Stimulated activated CD4-positive, alpha-beta T cell treated with anti-CD3 and anti-CD28 coated beads, Interleukin-1b, Interleukin-23, amount 100 ng/mL, for 24 hours (primary cell): ENCODE data around the gene KLF2.

Experiments used
- DNase-seq, 4 experiments: peaks; one replicate each; pipeline ENCODE4 v3.0.0-alpha.2; 2020; ENCODE audit warnings: low read depth in 4 of 4, low spot score in 1 of 4

KLF2 gene

DNA sequence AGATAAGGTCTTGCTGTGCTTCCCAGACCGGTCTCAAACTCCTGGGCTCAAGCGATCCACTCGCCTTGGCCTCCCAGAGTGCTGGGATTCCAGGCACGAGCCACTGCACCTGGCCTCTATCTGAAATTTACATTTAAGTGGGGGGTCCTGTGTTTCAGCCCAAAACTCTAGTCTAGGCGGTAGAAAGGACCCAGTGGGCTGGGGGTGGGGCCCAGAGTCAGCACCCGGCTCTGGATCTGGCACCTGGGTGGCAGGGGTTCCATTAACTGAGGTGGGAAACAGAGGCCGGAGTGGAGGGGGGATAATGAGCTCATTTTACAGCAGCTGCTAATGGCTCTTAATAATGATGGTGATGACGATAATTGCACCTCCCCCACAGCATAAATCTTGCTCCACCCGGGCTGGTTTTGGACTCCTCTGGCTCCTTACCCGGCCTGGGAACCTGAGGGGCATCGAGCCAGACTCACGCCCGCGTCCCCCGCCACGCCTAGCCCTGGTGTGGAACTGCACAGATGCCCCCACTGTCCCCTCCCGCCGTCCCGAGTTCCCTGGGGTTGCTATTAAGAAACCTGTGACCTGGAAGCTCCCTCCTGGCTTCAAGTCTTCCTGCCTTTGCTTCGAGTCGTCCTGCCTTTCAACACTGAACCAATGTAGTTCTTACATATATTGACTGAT is 17.8 kb upstream of the KLF2 start:
- no peak for DNase-seq

DNA sequence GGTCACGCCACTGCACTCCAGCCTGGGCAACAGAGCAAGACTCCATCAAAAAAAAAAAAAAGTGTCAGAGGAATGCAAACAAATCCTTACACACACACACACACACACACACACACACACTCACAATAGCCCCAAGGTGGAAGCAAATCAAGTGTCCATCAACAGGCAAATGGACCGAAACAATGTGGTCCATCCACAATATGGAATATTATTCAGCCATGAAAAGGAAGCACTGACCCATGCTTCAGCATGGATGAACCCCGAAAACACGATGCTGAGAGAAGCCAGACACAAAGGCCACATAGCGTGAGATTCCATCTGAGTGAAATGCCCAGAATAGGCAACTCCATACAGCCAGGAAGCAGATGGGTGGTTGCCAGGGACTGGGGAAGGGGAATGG is 16.5 kb upstream of the KLF2 start:
- DNase-seq: no peak

DNA sequence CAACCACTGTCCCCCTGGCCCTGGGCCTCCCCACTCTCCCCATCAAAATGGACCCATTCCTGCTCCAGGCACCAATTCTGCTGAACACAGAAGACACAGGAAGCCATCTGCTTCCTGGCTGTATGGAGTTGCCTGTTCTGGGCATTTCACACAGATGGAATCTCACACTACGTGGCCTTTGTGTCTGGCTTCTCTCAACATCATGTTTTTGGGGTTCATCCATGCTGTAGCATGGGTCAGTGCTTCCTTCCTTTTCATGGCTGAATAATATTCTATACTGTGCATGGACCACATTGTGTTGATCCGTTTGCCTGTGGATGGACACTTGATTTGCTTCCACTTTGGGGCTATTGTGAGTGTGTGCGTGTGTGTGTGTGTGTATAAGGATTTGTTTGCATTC is 15.0 kb upstream of the KLF2 start:
- DNase-seq: no peak

DNA sequence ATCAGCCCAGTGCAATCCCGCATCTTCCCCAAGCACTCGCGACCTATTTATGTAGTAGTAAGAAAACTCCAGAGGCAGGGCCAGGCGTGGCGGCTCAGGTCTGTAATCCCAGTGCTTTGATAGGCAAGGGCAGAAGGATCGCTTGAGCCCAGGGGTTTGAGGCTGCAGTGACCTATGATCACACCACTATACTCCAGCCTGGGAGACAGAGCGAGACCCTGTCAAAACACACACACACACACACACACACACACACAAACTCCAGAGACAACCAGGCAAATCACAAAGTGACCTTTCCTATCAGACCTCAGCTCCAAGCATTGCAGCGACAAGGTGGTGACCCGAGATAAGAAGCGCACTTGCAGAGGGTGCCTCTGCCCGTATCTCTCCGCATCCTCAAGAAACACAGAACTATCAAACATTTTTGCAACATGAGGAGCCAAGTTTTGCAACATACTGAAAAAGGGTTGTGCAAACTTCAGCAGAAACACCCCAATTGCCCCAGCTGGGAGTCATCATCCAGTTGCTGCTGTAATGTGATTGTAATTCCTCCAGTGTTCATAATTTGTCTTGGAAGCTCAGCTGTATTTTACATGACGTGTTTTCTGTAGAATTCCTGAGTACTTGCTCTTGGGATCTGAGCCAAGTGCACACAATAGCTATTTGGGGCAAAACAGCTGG is 8.7 kb upstream of the KLF2 start:
- DNase-seq: no peak

DNA sequence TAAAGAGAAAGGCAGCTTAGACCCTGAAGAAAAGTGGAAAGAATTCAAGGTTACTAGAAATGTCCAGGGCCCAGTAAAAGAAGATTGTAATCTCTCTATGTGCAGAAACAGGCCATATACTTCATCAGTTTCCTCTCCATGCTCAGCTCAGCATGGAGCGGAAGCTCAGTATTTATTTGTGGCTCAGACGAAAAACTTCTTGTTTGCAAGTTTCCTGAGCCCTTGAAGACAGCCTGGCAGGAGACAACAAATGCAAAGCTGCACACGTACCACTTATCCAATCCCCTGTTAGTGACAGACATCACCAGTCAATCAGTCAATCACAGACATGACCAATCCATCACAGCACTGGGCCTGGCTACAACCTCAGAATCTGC is 8.1 kb upstream of the KLF2 start:
- no peak for DNase-seq

DNA sequence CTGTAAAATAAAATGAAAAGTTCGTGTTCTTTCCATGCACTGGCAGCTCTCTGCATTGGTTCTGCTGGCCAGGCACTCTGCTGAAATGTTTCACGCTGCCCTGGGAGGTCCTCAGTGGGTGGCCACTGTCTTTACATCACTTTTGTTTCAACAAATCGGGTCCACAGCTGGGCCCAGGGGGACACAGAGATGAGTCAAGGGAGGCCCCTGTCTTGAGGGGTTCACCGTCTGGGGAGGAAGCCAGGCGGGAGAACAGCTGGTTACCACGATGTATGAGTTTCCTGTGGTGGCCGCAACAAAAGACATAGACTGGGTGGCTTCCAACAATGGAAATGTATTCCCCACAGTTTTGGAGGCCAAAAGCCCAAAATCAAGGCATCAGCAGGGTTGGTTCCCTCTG is 5.1 kb upstream of the KLF2 start:
- no peak for DNase-seq

DNA sequence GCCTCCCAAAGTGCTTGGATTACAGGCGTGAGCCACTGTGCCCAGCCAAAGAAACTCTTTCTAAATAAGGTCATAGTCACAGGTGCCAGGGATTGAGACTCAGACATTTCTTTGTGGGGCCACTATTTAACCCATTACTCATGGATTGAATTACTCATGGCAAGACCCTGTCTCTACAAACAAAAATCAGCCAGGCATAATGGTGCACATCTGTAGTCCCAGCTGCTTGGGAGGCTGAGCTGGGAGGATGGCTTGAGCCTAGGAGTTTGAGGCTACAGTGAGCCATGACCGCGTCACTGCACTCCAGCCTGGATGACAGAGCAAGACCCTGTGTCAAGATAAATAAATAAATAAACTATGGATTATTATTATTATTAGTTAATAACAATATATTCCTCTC is 3.6 kb upstream of the KLF2 start:
- DNase-seq: no peak

DNA sequence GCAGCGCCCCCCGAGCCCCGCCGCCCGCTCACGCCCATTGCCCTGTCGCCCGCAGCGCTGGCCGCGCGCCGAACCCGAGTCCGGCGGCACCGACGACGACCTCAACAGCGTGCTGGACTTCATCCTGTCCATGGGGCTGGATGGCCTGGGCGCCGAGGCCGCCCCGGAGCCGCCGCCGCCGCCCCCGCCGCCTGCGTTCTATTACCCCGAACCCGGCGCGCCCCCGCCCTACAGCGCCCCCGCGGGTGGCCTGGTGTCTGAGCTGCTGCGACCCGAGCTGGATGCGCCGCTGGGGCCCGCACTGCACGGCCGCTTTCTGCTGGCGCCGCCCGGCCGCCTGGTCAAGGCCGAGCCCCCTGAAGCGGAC is 518 bp downstream of the KLF2 start:
- no peak for DNase-seq

DNA sequence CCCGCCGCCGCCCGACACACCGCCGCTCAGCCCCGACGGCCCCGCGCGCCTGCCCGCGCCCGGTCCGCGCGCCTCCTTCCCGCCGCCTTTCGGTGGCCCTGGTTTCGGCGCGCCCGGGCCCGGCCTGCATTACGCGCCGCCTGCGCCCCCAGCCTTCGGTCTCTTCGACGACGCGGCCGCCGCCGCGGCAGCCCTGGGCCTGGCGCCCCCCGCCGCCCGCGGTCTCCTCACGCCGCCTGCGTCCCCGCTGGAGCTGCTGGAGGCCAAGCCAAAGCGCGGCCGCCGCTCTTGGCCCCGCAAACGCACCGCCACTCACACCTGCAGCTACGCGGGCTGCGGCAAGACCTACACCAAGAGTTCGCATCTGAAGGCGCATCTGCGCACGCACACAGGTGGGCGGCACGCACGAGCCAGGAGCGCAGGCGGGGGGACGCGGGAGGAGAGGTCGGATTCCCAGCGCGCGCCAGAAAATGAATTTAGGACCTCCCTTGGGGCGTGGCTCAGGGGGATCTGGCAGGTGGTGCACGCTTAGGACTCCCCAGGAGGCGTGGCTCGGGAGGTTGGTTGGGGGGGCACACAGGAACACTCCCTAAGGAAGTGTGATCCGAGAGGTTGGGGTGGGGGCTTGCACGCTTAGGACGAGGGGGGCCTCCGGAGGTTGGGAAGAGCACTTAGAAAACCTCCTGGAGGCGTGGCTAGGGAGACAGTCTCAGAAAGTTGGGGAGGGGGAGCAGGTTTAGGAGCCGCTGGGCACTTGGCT is 1.2 kb downstream of the KLF2 start:
- no peak for DNase-seq

DNA sequence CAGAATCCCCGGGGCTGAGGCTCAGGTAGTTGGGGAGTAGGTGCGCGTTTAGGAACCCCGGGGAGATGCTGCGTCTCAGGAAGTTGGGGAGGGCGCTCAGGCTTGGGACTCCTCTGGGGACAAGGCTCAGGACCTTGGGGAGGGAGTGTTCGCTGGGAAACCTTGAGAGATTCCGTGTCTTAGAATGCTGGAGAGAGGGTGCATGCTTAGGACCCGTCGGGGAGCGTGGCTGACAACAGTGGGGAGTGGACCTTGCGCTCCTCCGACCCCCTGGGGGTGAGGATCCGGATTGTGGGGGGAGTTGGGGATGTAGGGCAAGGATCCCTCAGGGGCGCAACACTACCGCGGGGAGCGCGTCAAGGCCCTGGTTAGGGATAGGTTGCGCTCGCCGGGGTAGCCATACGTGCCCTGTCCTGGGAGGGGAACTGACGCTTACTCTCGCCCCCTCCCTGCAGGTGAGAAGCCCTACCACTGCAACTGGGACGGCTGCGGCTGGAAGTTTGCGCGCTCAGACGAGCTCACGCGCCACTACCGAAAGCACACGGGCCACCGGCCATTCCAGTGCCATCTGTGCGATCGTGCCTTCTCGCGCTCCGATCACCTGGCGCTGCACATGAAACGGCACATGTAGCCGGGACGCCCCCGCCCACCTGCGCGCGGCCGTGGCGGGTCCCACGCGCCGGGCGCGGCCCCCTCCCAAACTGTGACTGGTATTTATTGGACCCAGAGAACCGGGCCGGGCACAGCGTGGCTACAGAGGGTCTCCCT is 2.0 kb downstream of the KLF2 start:
- no peak for DNase-seq

DNA sequence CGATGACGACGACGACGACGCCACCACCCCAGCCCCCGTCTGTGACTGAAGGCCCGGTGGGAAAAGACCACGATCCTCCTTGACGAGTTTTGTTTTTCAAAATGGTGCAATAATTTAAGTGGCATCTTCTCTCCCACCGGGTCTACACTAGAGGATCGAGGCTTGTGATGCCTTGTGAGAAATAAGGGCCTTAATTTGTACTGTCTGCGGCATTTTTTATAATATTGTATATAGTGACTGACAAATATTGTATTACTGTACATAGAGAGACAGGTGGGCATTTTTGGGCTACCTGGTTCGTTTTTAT is 2.5 kb downstream of the KLF2 start:
- no peak for DNase-seq

DNA sequence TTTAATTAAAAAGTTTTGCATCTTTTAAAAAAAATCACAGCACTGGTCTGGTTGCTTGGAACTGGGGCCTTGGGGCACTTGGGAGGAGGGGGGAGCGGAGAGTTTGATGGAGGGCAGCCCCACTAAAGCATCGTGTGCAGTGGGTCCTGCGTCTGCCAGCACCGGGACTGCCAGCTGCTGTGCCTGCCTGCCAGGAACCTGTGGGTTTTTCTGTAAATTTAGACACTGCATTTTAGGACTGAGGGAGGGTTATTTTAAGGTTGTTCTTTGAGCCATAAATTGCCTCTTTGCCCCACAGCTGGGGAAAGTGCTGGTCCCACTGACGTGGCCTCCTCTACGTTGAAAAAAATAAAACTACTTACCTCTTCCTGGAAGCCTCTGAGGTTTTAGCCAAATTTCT is 2.9 kb downstream of the KLF2 start:
- no peak for DNase-seq

DNA sequence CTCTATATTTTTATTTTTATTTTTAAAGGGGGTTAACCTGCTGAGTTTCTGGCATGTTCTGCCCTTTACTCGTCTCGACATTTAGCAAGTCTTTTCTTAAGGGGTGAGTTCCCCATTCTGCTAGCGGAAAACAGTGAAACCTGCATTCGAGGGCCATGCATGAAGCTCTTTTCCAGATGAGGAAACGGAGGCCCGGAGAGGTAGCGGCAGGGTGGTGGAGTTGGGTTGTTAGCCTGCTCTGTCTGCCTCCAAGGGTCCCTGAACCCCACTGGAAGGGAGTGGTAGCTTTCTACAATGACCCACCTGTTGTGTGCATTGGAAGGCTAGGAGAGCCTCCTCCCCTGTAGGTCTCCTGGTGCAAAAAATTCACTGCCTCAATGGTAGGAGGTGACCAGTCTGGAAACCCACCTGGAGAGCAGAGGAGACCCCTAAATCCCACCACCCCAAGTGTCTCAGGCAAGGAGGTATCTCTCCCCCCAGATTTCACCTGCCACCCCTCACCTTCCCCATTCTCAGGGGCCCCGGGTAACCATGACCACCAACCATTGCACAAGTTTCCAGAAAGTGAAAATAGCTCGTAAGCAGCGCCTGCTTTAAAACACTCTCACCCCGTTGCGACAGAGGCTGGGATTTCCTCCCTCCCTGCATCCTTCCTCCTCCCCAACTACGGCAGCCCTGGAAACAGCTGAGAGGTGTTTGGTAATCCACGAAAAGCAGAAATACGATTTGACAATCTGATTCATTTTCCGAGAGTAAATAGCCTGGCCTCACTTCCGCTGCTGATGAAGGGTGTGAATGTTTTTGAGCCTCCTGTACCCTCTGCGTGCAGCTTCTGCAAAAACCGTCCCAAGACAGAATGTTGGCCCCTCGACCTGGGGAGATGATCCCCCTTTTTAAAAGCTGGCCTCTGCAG is 3.5 kb downstream of the KLF2 start:
- DNase-seq: no peak

DNA sequence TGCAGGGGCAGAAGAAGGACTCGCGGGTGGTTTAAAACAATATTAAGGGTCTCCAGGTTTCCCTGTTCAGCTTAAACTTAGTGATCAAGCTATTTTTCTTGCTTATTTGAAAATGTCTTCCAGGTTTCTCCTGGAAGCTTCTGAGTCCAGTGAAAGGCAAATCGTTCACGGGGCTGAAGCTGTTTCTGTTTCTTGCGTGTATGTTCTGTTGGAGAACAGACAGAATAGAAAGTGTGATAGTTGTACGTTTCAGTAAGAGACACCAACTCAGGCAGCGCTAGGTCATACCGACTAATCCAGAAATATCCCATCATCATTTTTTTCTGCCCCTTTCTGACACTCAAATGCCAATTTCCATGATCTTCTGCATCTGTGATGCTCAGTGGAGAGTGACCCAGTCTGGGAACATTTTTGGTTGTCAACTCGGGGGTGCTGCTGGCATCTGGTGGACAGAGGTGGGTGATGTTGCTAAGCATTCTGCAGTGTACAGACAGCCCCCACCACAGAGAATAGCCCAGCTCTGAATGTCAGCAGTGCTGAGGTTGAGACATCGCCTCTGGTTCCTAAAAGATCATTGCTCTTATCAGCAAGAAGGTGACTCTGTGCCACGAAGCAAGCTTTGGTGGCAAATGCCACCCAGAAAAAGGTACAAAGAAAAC is 4.3 kb downstream of the KLF2 start:
- DNase-seq: no peak

DNA sequence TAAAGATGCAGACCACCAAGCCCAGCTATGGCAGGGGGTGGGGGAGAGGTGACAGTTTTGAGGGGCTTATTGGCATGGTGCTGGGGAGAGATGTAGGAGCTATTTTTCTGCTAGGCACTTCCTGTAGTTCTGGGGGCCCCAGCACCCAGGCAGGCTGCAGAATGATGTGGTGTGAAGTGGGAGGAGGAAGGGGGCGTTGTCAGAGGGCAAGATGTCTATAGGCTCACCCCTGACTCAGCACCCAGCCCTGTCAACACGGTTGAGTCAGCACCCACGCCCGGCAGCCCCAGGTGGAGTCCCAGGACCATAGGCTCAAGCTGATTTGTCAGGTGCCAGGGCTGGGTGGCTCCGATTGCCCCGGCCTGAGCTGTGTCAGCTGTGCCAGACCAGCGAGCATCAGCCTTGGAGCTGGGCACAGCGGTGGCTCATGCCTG is 5.8 kb downstream of the KLF2 start:
- DNase-seq: peak; percentile 80 to 93 (median 86)

DNA sequence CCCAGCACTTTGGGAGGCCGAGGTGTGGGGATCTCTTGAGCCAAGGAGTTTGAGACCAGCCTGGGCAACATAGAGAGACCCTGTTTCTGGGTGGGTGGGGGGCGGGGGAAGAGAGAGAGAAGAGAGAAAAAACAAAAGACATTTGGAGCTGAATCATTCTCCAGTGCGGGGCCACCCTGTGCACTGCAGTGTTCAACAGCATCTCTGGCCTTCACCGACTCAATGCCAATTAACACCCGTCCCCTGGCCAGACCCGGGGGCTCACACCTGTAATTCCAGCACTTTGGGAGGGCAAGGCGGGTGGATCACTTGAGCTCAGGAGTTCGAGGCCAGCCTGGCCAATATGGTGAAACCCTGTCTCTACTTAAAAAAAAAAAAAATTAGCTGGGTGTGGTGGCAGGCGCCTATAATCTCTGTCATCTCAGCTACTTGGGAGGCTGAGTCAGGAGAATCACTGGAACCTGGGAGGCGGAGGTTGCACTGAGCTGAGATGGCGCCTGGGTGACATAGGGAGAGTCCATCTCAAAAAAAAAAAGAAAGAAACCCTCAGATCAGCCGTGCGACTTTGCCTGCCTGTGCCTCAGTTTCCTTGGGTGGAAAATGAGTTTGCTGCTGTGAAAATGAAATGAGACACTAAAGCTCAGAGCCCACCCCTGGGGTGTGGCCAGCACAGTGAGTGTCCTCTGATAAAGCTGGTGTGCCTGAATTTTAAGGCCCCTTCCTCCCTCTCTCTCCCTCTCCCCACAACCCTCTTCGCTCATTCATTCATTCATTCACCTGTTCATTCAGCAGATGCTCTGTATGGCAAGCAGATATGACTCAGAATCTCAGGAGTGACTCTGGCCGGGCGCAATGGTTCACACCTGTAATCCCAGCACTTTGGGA is 6.4 kb downstream of the KLF2 start:
- no peak for DNase-seq

DNA sequence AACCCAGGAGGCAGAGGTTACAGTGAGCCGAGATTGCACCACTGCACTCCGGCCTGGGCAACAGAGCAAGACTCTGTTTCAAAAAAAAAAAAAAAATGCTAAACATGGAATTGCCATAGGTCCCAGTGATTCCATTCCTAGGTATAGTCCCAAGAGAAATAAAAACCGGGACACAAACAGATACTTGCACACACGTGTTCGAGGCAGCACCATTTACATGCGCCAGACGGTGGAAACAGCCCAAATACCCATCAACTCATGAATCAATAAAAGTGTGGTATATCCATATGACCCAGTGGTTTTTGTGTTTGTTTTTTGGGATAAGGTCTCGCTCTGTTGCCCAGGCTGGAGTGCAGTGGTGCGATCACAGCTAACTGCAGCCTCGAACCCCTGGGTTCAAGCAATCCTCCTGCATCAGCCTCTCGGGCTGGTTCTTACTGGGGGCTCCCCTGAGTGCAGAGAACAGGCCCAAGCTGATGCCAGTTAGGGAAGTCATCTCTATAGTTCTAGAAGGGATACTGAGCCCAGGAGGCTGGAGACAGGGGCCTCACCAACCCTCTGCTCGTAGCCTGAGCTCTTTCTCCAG is 8.5 kb downstream of the KLF2 start:
- no peak for DNase-seq

DNA sequence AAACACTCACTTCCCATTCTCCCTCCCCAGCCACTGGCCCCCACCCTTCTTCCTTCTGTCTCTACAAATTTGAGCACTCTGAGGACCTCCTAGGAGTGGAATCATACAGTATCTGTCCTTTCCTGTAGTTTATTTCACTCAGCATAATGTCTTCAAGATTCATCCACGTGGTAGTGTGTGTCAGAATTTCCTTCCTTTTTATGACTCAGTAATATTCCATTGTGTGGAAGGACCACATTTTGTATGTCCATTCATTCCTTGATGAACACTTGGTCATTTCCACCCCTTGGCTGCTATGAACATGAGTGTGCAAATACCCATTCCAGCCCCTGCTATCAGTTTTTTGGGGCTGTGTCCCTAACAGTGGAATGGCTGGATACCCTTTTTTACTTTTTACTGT is 9.8 kb downstream of the KLF2 start:
- no peak for DNase-seq

DNA sequence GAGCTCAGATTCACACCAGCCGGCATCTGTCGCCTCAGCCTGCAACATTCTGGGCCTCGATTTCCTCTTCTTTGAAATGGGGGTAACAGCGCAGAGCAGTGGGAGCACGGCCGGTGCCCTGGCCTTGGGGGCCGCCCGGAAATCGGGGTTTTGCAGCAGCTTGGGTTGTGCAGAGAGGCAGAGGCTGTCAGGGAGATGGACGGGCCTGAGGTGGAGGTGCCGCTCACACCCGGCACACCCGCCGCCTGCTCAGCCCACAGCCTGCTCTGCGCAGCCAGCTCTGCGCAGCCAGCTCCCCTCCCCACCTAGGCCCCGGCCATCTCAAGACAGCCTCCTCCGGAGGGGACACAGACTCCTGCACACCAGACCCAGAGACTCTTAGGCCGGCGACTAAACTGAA is 10.6 kb downstream of the KLF2 start:
- DNase-seq: no peak
